ENCODE measurements around the gene INO80B.

INO80B gene

GRCh38 chr2:74447230-74447999 lies 7.5 kb upstream of the INO80B start:
- H3K9me2 ChIP-seq (replicated peaks; ENCODE audit: control insufficient read depth, low read length), result no peaks in the 10 kb centered on the region
- peaks cover 16% of the 10 kb centered on the region for H3K4me1 ChIP-seq (ENCODE audit: control insufficient read depth, low read length)
- no peak overlapping the region for H3K27ac ChIP-seq (ENCODE audit: low read depth, low read length)
- H3K36me3 ChIP-seq (ENCODE audit: control insufficient read depth, low read length), result no peaks in the 10 kb centered on the region
- no peaks in the 10 kb centered on the region for H4K20me1 ChIP-seq (ENCODE audit: control insufficient read depth, insufficient read depth, low read depth, low read length)
- peaks cover 15% of the 10 kb centered on the region for H3K27me3 ChIP-seq (ENCODE audit: control insufficient read depth, low read length)
- no peaks in the 10 kb centered on the region for H3K9me3 ChIP-seq (ENCODE audit: control insufficient read depth, insufficient read depth, low read length)
- no peaks in the 10 kb centered on the region for H3K79me2 ChIP-seq (ENCODE audit: control insufficient read depth, low read length)
- TF ChIP-seq, protein P1, sequence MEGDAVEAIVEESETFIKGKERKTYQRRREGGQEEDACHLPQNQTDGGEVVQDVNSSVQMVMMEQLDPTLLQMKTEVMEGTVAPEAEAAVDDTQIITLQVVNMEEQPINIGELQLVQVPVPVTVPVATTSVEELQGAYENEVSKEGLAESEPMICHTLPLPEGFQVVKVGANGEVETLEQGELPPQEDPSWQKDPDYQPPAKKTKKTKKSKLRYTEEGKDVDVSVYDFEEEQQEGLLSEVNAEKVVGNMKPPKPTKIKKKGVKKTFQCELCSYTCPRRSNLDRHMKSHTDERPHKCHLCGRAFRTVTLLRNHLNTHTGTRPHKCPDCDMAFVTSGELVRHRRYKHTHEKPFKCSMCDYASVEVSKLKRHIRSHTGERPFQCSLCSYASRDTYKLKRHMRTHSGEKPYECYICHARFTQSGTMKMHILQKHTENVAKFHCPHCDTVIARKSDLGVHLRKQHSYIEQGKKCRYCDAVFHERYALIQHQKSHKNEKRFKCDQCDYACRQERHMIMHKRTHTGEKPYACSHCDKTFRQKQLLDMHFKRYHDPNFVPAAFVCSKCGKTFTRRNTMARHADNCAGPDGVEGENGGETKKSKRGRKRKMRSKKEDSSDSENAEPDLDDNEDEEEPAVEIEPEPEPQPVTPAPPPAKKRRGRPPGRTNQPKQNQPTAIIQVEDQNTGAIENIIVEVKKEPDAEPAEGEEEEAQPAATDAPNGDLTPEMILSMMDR (IDR thresholded peaks at IDR 0.05; ENCODE audit: low read depth, low read length, poor library complexity, severe bottlenecking), result no peak
- TF ChIP-seq EZH2phosphoT487 (IDR thresholded peaks at IDR 0.05; ENCODE audit: borderline replicate concordance, low read length), result no peak
- H3K4me2 ChIP-seq (ENCODE audit: low read length), result no peak overlapping the region
- H3F3A ChIP-seq (ENCODE audit: control insufficient read depth, insufficient read depth), result peaks cover 1% of the 10 kb centered on the region; the same call in 1 of the 2 replicates
- H3K4me3 ChIP-seq (ENCODE audit: low read length), result no peak overlapping the region

GRCh38 chr2:74448771-74449170 lies 6.1 kb upstream of the INO80B start:
- Histone ChIP-seq H3K4me2 (ENCODE audit: low read length) (no peak overlapping the region), H3K36me3 (ENCODE audit: control insufficient read depth, low read length) (no peaks in the 10 kb centered on the region), H3K9me2 (replicated peaks; ENCODE audit: control insufficient read depth, low read length) (no peaks in the 10 kb centered on the region), H4K20me1 (ENCODE audit: control insufficient read depth, insufficient read depth, low read depth, low read length) (no peaks in the 10 kb centered on the region), H3K4me1 (ENCODE audit: control insufficient read depth, low read length) (peaks cover 22% of the 10 kb centered on the region), H3K79me2 (ENCODE audit: control insufficient read depth, low read length) (no peaks in the 10 kb centered on the region), H3K4me3 (ENCODE audit: low read length) (no peak overlapping the region), H3F3A (ENCODE audit: control insufficient read depth, insufficient read depth) (peaks cover 5% of the 10 kb centered on the region), H3K27ac (ENCODE audit: low read depth, low read length) (no peak overlapping the region), H3K27me3 (ENCODE audit: control insufficient read depth, low read length) (peaks cover 14% of the 10 kb centered on the region), H3K9me3 (ENCODE audit: control insufficient read depth, insufficient read depth, low read length) (no peaks in the 10 kb centered on the region)
- TF ChIP-seq EZH2phosphoT487 (IDR thresholded peaks at IDR 0.05; ENCODE audit: borderline replicate concordance, low read length), result no peak
- TF ChIP-seq, protein P1 (IDR thresholded peaks at IDR 0.05; ENCODE audit: low read depth, low read length, poor library complexity, severe bottlenecking), result no peak

GRCh38 chr2:74450570-74451190 lies 4.2 kb upstream of the INO80B start:
- TF ChIP-seq, protein P1 (IDR thresholded peaks at IDR 0.05; ENCODE audit: low read depth, low read length, poor library complexity, severe bottlenecking), result no peak
- no peak for TF ChIP-seq EZH2phosphoT487 (IDR thresholded peaks at IDR 0.05; ENCODE audit: borderline replicate concordance, low read length)
- Histone ChIP-seq H4K20me1 (ENCODE audit: control insufficient read depth, insufficient read depth, low read depth, low read length) (no peaks in the 10 kb centered on the region), H3K4me2 (ENCODE audit: low read length) (no peak overlapping the region), H3K27ac (ENCODE audit: low read depth, low read length) (no peak overlapping the region), H3K9me2 (replicated peaks; ENCODE audit: control insufficient read depth, low read length) (no peaks in the 10 kb centered on the region), H3F3A (ENCODE audit: control insufficient read depth, insufficient read depth) (peaks cover 5% of the 10 kb centered on the region), H3K79me2 (ENCODE audit: control insufficient read depth, low read length) (peaks cover 8% of the 10 kb centered on the region), H3K27me3 (ENCODE audit: control insufficient read depth, low read length) (peaks cover 5% of the 10 kb centered on the region; the same call in 1 of the 2 replicates), H3K4me3 (ENCODE audit: low read length) (no peak overlapping the region), H3K9me3 (ENCODE audit: control insufficient read depth, insufficient read depth, low read length) (no peaks in the 10 kb centered on the region), H3K4me1 (ENCODE audit: control insufficient read depth, low read length) (peaks cover 20% of the 10 kb centered on the region), H3K36me3 (ENCODE audit: control insufficient read depth, low read length) (no peaks in the 10 kb centered on the region)
